ENCODE measurements around the gene AUTS2.

The AUTS2 gene

DNA sequence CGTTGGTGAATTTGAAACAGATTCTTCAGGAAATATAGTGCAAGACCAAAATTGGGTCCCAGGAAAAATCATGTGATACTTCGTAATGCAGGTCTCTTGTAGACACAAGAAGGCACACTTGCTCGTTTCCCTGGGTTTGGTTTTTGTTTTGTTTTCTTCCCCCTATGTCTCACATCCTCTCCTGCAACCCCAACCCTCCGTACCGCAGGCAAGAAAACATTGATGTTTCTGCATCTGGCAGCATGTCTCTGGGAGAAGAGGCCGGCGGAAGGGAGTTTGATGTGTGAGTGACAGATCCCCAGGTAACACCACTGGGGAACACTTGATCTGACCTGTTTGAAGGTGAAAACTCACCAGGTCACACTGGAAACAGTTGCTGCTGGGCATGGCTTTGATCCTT lies 718.5 kb downstream of the AUTS2 start:
- CTCF ChIA-PET = no interaction called here
- H3K4me3 ChIP-seq (ENCODE audit: low read depth, low read length) = no peak overlapping the region
- TF ChIP-seq, protein P1, sequence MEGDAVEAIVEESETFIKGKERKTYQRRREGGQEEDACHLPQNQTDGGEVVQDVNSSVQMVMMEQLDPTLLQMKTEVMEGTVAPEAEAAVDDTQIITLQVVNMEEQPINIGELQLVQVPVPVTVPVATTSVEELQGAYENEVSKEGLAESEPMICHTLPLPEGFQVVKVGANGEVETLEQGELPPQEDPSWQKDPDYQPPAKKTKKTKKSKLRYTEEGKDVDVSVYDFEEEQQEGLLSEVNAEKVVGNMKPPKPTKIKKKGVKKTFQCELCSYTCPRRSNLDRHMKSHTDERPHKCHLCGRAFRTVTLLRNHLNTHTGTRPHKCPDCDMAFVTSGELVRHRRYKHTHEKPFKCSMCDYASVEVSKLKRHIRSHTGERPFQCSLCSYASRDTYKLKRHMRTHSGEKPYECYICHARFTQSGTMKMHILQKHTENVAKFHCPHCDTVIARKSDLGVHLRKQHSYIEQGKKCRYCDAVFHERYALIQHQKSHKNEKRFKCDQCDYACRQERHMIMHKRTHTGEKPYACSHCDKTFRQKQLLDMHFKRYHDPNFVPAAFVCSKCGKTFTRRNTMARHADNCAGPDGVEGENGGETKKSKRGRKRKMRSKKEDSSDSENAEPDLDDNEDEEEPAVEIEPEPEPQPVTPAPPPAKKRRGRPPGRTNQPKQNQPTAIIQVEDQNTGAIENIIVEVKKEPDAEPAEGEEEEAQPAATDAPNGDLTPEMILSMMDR (IDR thresholded peaks at IDR 0.05; ENCODE audit: insufficient read depth, low read length, missing control alignments) = no peak
- POLR2A ChIA-PET = no interaction called here
- no peak for DNase-seq (ENCODE audit: low read depth, low spot score)

- H3K4me3 ChIP-seq (ENCODE audit: low read depth, low read length) = no peak overlapping the region
- TF ChIP-seq, protein P1 (IDR thresholded peaks at IDR 0.05; ENCODE audit: insufficient read depth, low read length, missing control alignments) = no peak
- ChIA-PET CTCF (no interaction called here), POLR2A (no interaction called here)
- DNase-seq (ENCODE audit: low read depth, low spot score) = peak; percentile 12
Observed at GRCh38 chr7:70317356-70317755, 719.1 kb downstream of the AUTS2 start.

DNA sequence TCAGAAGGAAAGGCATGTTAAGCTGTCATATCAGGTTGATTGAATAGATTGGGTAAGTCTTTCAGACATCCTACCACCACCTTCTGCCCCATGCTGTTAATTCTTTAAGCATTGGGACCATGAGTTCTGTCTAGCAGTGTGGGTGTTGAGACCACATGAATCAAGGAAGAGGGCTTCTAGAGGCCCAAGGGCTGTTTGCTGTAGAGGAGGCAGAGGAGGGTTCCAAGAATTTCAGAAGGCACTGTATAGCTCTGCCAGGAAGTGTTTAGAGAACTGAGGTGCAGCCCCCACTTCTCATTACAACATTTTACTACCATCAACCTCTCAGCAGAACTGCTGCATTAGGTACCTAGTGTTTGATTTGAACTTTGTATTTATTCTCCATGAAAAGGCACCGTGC lies 720.2 kb downstream of the AUTS2 start:
- TF ChIP-seq, protein P1 (IDR thresholded peaks at IDR 0.05; ENCODE audit: insufficient read depth, low read length, missing control alignments) = no peak
- no peak overlapping the region for H3K4me3 ChIP-seq (ENCODE audit: low read depth, low read length)
- ChIA-PET POLR2A (no interaction called here), CTCF (no interaction called here)
- DNase-seq (ENCODE audit: low read depth, low spot score) = no peak

GRCh38 chr7:70319057-70319456 lies 720.8 kb downstream of the AUTS2 start:
- no peak for DNase-seq (ENCODE audit: low read depth, low spot score)
- POLR2A ChIA-PET = no interaction called here
- TF ChIP-seq, protein P1 (IDR thresholded peaks at IDR 0.05; ENCODE audit: insufficient read depth, low read length, missing control alignments) = no peak
- CTCF ChIA-PET = no interaction called here
- H3K4me3 ChIP-seq (ENCODE audit: low read depth, low read length) = no peak overlapping the region

DNA sequence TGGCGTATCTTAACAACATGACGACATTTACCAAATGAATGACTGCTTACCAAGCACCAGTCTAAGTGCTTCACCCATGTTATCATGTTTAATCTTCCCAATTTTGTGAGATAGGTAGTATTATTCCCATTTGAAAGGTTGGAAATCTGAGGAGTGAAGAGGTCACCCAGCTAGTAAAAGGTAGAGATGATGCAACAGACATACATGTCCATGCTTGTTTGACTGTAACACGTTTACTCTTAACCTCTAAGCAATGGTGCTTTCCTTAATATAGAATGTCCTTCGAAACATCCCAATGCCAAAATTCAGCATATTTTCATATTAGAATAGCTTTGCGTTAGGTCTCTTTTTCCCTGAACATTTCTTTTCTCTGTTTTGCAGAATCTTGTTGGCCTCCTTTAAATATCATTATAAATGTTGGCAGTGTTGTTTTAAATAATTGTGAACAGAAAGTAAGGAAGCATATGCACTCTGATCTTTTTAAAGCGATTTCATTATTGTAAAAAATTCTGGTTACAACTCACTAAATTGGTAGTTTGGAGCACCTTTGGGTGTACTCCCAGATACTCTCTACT lies 722.8 kb downstream of the AUTS2 start:
- TF ChIP-seq, protein P1 (IDR thresholded peaks at IDR 0.05; ENCODE audit: insufficient read depth, low read length, missing control alignments) = no peak
- CTCF ChIA-PET = no interaction called here
- DNase-seq (ENCODE audit: low read depth, low spot score) = no peak
- H3K4me3 ChIP-seq (ENCODE audit: low read depth, low read length) = no peak overlapping the region
- POLR2A ChIA-PET = no interaction called here

DNA sequence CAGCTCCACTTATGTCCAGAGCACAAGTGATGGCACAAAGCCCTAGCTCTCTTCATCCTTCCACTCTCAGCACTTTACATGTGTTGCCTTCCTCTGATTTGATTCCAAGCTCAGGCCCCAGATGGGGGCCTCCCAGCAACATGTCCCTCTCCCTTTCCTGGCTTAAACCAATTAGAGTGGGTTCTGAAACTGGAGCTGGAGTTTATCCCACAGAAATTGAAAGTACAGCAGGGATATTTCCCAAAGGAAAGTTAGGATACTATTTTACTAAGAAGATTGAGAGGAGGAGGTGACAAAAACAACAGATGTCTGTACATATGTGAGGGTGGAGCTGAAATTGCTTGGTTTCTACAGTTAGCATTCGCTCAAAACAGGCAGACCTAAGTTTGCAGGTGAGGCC lies 724.6 kb downstream of the AUTS2 start:
- ChIA-PET CTCF (interaction anchor here (1.3 kb wide), 1 partner anchor 41 kb away, joined by 4 read pairs; no protein-coding TSS in a partner anchor), POLR2A (no interaction called here)
- DNase-seq (ENCODE audit: low read depth, low spot score) = no peak
- H3K4me3 ChIP-seq (ENCODE audit: low read depth, low read length) = no peak overlapping the region
- TF ChIP-seq, protein P1 (IDR thresholded peaks at IDR 0.05; ENCODE audit: insufficient read depth, low read length, missing control alignments) = no peak
